Activated T-cell treated with anti-CD3 and anti-CD28 coated beads, Interleukin-2, amount 50 U/mL, for 48 hours (primary cell): ENCODE data around the gene RSBN1.
"Not testable (repeated sequence)": the region's sequence is repeated elsewhere in the genome, so short reads cannot be mapped to it uniquely, and the experiment has no call there.

Experiments
- DNase-seq, 2 experiments: peaks; one replicate each; pipeline ENCODE4 v3.0.0-alpha.2; 2020

Gene RSBN1

DNA sequence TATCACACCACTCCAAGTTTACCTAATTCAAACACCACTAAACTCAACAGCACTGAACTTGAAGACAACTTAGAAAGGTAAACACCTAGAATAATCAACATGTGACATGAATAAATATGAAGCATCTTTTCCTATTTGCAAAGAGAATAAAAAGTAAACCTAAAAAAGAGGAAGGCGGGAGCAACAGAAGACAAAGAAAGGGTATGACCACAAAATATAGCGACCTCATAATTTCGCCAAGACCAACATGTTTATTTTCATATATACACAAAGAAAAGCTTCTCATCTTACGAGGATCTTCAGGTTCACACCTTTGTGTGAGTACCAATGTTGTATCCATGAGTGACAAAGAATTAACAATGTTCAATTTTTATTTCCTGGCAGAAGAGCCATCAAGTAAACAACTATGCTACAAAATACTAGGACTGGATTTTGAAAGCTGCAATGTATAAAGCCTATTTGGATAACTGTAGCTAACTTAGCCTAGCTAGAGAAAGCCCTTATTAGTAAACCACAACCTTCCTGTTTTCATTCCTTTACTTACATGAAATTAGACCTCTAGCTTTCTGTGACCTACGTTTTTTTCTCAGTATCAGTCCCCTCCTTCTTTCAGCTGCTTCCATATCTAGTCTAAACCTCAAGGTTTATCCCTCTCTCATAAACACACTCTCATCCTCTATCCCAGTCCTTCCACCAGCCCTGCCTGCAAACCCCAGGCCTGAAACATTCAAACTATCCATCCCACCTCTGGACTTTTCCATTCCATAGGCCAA is 31.7 kb downstream of the RSBN1 start:
- DNase-seq: no peak

- no peak for DNase-seq
Measured at GRCh38 chr1:113779542-113779941, 32.7 kb downstream of the RSBN1 start.

- DNase-seq: no peak
Measured at GRCh38 chr1:113777561-113777960, 34.7 kb downstream of the RSBN1 start.

- DNase-seq: no peak
Measured at GRCh38 chr1:113770031-113770430, 42.2 kb downstream of the RSBN1 start.

DNA sequence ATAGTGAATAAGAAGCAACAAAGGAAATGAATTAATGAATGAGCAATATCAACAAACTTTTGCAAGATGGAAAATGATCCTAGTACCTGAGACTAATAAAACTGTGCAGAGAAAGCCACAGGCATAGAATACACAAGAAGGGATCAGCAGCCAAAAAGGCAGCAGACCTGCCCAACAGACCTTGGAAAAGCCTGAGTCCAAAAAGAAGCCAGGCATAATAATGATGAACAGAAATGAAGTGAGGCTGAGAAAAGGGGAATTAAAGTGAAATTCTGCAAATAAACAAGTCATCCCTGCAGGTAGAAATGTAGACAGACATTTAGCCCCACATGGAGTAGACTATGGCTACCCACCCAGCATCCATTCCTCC is 42.7 kb downstream of the RSBN1 start:
- DNase-seq: no peak

DNA sequence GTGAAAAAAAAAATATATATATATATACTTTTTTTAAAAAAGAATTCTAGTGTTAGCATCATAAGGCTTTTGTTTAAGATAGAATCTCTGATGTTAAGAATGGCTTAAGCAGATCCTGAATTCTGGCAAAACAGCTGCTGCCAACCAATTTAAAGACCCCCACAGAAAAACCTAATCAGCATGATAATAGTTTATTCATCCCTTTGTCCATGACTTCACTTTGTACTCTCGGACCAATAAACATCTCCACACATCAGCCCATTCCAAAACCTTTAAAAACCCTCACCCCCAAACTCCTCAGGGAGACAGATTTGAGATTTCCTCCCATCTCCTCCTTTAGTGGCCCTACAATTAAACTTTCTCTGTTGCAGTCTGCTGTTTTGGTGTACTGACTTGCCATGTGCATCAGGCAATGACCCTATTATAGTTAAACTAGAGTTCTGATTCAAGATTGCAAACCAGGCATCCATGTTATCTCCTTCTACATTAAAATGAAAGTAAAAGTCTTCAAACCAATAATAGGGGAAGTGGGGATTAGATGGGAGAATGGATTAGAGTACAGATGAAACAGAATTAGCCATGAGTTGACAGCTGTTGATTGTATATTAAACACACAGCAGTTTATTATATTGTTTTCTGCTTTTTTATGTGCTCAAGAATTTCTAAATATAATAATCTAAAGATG is 43.2 kb downstream of the RSBN1 start:
- no peak for DNase-seq

DNA sequence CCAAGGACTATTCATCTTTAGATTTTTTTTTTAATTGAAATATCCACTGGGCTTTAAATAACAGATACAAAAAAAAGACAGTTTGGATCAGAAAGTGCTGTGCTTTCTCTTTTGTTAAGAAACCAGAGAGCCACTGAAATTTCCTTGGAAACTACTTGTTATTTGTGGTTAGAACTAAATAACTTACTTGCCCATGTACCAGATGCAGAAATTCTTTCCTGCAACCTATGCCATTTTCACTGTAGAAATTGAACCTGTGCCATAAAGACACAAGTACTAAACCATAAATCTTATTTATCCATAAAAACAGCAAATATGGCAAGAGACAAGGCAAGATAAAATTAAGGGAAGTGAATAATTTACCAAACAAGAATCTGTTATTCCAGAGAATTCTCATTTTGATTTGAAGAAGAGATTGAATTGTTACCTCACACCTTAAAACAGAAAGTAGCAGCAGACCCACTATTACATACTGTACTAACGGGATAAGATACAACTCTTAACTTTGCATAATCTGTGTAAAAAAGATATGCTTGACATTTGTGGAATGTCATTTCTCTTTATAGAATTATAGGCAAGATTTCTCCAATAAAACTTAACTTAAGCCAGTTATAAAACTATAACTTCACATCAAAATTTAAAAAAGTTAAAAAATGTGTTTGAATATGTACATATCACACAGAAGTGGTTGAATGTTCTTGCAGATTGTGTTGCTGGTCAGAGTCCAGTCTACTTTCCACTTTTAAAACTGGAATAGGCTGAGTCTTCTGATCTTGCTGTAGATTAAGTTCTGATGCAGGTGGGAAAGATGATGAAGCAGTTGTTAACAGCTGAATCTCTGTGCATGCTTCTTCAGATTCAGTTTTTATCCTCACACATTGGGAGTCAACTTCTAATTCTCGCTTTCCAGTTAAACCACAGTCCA is 46.7 kb downstream of the RSBN1 start:
- no peak for DNase-seq

DNA sequence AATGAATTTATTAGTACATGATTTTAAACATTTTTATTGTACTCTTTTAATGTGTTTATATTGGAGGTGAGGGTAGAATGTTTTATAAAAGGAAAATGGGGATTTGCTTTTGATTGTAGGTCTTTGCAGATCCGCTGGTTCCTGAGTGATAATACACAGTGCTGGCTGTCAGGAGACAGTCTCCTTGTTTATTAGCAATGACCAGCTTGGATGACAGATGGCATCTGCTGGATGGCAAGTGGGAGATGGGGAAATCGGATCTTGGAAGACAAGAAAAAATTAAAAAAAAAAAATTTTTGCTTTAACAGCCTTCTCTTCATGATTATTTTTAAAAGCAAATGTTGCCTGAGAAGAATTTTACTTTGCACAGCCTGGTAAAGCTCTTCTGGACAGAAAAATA is 48.6 kb downstream of the RSBN1 start:
- no peak for DNase-seq

DNA sequence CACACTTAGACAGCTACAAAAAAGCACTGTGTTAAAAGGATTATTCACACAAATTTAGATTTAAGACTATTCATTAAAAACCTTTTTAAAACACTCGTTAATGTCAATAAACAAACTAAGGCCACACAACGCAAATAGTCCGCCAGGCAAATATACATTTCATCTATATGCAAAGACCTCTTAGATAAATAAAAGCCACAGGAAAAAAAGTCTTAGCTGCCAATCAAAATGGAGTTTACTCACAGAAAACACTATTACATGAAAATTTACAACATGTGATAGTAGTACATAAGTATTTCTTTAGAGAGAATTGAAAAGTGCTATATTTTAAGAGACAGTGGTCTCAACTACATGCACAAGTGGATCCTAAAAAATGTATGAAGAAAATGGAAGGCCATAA is 50.3 kb downstream of the RSBN1 start:
- no peak for DNase-seq

DNA sequence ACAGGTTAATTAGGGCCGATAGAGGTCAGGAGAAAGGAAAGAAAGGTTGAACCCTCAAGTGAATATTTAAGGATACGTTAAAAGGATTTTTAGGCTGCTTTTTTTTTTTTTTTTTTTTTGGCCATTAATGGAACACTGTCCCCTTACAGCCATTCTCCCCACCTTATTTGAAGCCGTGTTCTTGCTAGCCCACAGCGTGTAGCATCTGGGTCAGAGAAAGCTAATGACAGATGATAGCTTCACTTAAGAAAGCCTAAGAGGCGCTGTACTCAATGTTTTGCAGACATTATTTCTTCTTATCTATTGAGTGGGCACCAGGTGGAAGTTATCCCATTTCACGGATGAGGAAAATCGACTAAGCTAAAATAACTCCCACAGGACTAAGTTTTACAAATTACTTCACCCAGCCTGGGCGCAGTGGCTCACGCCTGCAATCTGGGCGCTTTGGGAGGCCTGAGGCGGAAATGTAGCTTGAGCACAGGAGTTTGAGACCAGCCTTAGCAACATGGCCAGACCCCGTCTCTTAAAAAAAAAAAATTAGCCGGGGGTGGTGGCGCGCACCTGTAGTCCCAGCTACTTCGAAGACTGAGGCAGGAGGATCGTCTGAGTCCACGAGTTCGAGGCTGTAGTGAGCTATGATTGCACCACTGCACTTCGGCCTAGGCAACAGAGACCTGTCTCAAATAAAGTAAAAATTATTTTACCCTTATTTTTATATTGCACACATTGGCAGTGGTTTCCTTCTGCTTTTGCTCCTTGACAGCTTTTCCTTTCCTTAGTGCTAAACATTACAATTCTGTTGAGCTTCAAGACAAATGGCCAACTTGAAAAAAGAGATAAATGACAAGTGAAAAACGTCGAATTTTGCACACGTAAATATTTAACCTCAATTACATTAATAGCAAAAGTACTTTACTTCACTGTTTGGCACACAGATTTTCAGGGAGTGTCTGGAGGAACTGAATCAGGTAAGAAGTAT is 51.9 kb downstream of the RSBN1 start:
- no peak for DNase-seq

GRCh38 chr1:113759333-113760101 is 52.8 kb downstream of the RSBN1 start, which contains the start of gene PHTF1:
PHTF1 (minus strand) TSS chr1:113759486; CDS start chr1:113758703, 783 bp downstream.
- DNase-seq: peak; percentile 71 to 80

DNA sequence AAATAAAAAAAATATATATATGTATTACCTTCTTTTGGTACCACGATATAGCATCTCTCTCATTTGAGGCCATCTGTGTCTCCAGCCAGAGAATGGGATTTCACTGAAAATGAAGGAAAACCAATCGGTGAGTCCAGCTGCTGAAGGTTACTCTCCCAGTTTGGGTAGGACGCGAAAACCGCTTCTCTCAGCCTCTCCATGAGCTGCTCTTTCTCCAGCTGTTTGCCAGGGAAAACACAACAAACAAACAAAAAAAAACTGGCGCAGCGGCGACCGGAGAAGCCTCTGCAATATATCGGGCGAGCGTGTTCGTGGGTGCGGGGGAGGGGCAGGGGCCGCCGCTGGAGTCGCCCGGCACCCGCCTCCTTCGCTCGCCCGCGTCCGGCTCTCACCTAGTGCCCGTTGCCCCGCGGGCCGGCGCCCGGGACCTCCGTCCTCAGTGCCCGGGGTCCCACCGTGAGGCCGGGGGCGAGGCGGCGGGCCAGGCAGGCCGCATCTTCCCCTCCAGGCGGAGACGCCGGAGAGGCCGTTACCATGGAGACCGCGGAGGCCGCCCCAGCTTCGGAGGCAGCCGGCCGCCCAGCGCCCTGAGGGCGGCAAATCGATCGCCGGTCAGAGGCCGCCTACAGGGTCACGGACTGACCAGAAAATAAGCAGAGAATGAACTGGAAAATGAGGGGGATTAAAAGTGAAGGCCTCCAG is 53.5 kb downstream of the RSBN1 start:
- peak; percentile 74 to 79 for DNase-seq

GRCh38 chr1:113756461-113756860 is 55.8 kb downstream of the RSBN1 start:
- no peak for DNase-seq

DNA sequence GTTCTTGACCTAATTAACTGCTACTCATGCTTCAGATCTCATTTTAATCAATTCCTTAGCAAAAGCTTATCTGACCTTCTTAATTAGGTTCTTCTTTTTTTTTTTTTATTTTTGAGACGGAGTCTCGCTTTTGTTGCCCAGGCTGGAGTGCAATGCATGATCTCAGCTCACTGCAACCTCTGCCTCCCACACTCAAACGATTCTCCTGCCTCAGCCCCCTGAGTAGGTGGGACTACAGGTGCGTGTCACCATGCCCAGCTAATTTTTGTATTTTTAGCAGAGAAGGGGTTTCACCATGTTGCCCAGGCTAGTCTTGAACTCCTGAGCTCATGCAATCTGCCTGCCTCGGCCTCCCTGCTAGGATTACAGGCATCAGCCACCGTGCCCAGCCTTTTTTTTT is 58.9 kb downstream of the RSBN1 start:
- DNase-seq: not testable (repeated sequence)

DNA sequence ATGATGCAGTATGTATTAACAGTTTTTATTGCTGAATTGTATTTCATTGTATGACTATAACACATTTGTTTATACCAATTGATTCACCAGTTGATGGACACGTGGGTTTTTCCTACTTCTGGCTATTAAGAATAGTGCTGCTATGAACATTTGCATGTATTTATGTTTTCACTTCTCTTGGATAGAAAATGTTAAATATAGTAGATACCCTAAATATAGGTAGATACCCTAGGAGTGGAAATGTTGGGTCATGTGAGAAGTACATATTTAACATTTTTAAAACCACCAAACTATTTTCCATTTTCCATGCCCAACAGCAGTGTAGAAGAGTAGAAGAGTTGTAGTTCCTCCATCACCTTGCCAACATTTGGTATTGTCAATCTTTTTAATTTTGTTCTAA is 60.8 kb downstream of the RSBN1 start:
- DNase-seq: no peak

DNA sequence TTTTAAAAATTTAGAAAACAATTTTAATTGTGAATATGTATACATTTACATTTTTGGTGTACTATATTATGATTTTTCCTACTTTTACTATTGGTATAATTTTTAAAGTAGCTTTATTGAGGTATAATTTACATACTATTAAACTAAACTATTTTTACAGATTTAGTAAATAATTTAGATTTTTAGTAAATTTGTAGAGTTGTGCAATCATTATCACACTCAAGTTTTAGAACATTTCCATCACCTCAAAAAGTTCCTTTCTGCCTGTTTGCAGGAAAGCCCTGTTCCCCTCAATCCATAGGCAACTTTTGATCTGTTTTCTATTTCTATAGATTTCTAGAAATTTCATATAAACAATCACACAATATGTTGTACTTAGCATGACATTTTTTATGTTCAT is 61.2 kb downstream of the RSBN1 start:
- DNase-seq: no peak

- DNase-seq: no peak
Measured at GRCh38 chr1:113749402-113749801, 62.9 kb downstream of the RSBN1 start.

- DNase-seq: no peak
Measured at GRCh38 chr1:113747376-113747775, 64.9 kb downstream of the RSBN1 start.

GRCh38 chr1:113745425-113745824 is 66.9 kb downstream of the RSBN1 start:
- DNase-seq: no peak

DNA sequence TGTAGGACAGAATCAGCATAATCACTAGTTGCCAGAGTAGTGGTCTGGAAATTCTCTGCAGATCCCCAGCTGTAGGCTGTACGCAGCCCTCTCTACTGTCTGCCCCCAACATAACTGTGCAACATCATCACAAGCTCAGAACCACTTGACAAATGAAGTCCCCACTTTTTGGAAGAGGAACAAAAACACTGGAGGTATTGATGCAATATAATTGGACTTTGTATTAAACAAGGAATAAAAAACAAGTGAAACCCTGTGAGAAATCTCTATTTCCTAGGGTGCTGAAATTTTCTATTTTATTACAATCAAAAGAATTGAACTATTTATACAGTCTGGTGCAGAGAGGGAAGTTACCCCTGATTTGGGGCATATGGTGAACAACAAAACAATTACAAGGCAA is 68.2 kb downstream of the RSBN1 start:
- no peak for DNase-seq

GRCh38 chr1:113742515-113742914 is 69.8 kb downstream of the RSBN1 start:
- no peak for DNase-seq
